Progenitor cell of endocrine pancreas (in vitro differentiated cells): ENCODE data around the gene CASP3. TPM values are rescaled to one million over a fixed set of nuclear protein-coding genes. Genes with fewer than 3 reads are reported as not detected.
A peak's percentile ranks its signal among the peaks of the same experiment; 100 is the strongest.
"Not testable (repeated sequence)": the region's sequence is repeated elsewhere in the genome, so short reads cannot be mapped to it uniquely, and the experiment has no call there.

Source experiments
- DNase-seq: peaks from one replicate; pipeline ENCODE4 v3.0.0; 2021; ENCODE audit warnings: low spot score; ENCODE audit not compliant: unreplicated experiment
- H3K27ac Mint-ChIP-seq: 2 replicates; pipeline ENCODE4 v1.8.0; 2021; ENCODE audit warnings: mild to moderate bottlenecking, moderate library complexity, mixed read lengths
- H3K27me3 Mint-ChIP-seq: 2 replicates; pipeline ENCODE4 v1.8.0; 2021; ENCODE audit warnings: mixed read lengths
- H3K36me3 Mint-ChIP-seq: 2 replicates; pipeline ENCODE4 v1.8.0; 2022; ENCODE audit warnings: mixed read lengths; ENCODE audit not compliant: insufficient read depth
- H3K4me1 Mint-ChIP-seq: 2 replicates; pipeline ENCODE4 v1.8.0; 2021; ENCODE audit warnings: low read depth, mixed read lengths
- H3K4me3 Mint-ChIP-seq: 2 replicates; pipeline ENCODE4 v1.8.0; 2021; ENCODE audit warnings: low read depth, mild to moderate bottlenecking, moderate library complexity, mixed read lengths
- H3K9me3 Mint-ChIP-seq: 2 replicates; pipeline ENCODE4 v1.8.0; 2021; ENCODE audit warnings: low read depth, mixed read lengths
- total RNA-seq: library from RNA; stranded (reverse); gene quantifications from 2 replicates; pipeline ENCODE4 v1.2.1, GENCODE V29; 2021
- TF ChIP-seq, protein P1 (sequence below): fragments of 200-600 bp; sonication (generic); IDR thresholded peaks from one replicate; pipeline ENCODE4 v1.5.0; 2021; ENCODE audit warnings: antibody characterized with exemption, mild to moderate bottlenecking; ENCODE audit not compliant: unreplicated experiment

Gene CASP3
- total RNA-seq, 1 donor from 2014 or later = 29.6 TPM

DNA sequence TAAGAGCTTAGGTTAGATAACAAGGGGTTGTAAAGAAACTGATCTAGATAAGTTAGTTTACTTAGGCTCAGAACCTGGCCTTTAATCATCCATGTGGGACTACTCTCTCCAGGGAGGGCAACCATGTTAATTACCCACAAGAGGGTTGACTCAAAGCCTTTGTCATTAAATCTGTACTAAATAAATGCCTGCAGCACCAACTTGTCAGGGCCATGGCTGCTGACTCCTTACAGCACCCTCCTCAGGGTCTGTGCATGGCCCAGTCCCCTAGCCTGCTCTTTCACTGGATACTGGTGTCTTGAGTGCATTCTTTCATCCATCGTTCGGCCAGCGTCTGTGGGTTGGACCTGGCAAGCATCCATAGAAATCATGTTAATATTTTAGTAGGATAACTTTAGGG is 34.7 kb downstream of the CASP3 start:
- peaks cover 8% of the 10 kb centered on the region for H3K36me3 Mint-ChIP-seq

DNA sequence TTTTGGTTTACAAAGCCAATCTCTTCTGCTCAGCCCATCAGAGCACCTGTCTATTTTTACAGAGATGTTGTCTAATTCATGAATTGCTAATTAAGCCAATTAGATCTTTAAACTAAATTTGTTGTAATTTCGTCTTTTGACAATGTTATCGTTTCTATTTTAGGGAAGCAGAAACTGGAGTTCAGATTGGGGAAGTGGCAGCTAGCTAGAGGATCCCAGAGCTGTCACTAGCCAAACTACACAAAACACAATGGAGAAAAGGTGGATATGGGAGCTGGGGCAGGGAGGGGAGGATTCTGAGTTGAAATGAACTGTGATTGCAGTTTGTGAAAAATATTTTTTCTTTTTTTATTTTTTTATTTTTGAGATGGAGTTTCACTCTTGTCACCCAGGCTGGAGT is 35.8 kb downstream of the CASP3 start:
- no peak overlapping the region for H3K4me3 Mint-ChIP-seq
- peaks cover 3% of the 10 kb centered on the region for H3K4me1 Mint-ChIP-seq
- no peak for DNase-seq
- peaks cover 11% of the 10 kb centered on the region for H3K9me3 Mint-ChIP-seq
- H3K27me3 Mint-ChIP-seq = no peaks in the 10 kb centered on the region
- H3K36me3 Mint-ChIP-seq = peaks cover 6% of the 10 kb centered on the region
- TF ChIP-seq, protein P1, sequence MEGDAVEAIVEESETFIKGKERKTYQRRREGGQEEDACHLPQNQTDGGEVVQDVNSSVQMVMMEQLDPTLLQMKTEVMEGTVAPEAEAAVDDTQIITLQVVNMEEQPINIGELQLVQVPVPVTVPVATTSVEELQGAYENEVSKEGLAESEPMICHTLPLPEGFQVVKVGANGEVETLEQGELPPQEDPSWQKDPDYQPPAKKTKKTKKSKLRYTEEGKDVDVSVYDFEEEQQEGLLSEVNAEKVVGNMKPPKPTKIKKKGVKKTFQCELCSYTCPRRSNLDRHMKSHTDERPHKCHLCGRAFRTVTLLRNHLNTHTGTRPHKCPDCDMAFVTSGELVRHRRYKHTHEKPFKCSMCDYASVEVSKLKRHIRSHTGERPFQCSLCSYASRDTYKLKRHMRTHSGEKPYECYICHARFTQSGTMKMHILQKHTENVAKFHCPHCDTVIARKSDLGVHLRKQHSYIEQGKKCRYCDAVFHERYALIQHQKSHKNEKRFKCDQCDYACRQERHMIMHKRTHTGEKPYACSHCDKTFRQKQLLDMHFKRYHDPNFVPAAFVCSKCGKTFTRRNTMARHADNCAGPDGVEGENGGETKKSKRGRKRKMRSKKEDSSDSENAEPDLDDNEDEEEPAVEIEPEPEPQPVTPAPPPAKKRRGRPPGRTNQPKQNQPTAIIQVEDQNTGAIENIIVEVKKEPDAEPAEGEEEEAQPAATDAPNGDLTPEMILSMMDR = no peak
- peak overlapping the region; percentile 20 for H3K27ac Mint-ChIP-seq

More for the DNA sequence above, 34.7 kb downstream of the CASP3 start:
- TF ChIP-seq, protein P1 = no peak
- no peak for DNase-seq
- H3K4me1 Mint-ChIP-seq = peaks cover 3% of the 10 kb centered on the region
- peaks cover 11% of the 10 kb centered on the region for H3K9me3 Mint-ChIP-seq
- no peaks in the 10 kb centered on the region for H3K27me3 Mint-ChIP-seq
- H3K27ac Mint-ChIP-seq = no peak overlapping the region
- no peak overlapping the region for H3K4me3 Mint-ChIP-seq

DNA sequence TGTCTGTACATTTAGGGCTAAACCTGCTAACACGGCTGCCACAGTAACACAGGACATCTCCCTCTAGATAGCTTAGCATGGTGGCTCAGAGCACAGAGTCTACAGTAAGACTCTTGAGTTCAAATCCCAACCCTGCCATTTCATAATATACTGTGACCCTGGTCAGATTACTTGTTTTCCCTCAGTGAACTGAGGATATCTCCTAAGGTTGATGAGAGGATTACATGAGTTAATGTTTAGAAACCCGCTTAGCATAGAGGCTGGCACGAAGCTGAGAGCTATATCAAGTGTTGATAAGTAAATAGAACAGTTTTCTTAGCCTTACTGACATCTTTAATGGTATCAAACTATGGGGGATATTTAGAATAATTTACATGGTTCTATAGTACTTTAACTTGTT is 37.2 kb downstream of the CASP3 start:
- peaks cover 5% of the 10 kb centered on the region for H3K36me3 Mint-ChIP-seq
- peaks cover 7% of the 10 kb centered on the region for H3K9me3 Mint-ChIP-seq
- TF ChIP-seq, protein P1 = no peak
- no peak for DNase-seq
- no peak overlapping the region for H3K27ac Mint-ChIP-seq
- no peak overlapping the region for H3K4me3 Mint-ChIP-seq
- peaks cover 3% of the 10 kb centered on the region for H3K4me1 Mint-ChIP-seq
- H3K27me3 Mint-ChIP-seq = no peaks in the 10 kb centered on the region

DNA sequence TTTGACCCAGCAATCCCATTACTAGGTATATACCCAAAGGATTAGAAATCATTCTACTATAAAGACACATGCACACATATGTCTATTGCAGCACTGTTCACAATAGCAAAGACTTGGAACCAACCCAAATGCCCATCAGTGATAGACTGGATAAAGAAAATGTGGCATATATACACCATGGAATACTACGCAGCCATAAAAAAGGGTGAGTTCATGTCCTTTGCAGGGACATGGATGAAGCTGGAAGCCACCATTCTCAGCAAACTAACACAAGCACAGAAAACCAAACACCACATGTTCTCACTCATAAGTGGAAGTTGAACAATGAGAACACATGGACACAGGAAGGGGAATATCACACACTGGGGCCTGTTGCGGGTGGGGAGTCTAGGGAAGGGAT is 41.8 kb downstream of the CASP3 start:
- peaks cover 36% of the 10 kb centered on the region for H3K9me3 Mint-ChIP-seq
- not testable (repeated sequence) for H3K27ac Mint-ChIP-seq, H3K4me3 Mint-ChIP-seq, H3K36me3 Mint-ChIP-seq, DNase-seq, H3K4me1 Mint-ChIP-seq, H3K27me3 Mint-ChIP-seq

DNA sequence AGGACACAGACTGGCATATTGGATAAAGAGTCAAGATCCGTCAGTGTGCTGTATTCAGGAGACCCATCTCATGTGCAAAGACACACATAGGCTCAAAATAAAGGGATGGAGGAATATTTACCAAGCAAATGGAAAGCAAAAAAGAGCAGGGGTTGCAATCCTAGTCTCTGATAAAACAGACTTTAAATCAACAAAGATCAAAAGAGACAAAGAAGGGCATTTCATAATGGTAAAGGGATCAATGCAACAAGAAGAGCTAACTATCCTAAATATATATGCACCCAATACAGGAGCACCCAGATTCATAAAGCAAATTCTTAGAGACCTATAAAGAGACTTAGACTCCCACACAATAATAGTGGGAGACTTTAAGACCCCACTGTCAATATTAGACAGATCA is 46.4 kb downstream of the CASP3 start:
- peaks cover 39% of the 10 kb centered on the region for H3K9me3 Mint-ChIP-seq
- H3K27ac Mint-ChIP-seq, H3K27me3 Mint-ChIP-seq, H3K4me3 Mint-ChIP-seq, DNase-seq, H3K36me3 Mint-ChIP-seq, H3K4me1 Mint-ChIP-seq: not testable (repeated sequence)

DNA sequence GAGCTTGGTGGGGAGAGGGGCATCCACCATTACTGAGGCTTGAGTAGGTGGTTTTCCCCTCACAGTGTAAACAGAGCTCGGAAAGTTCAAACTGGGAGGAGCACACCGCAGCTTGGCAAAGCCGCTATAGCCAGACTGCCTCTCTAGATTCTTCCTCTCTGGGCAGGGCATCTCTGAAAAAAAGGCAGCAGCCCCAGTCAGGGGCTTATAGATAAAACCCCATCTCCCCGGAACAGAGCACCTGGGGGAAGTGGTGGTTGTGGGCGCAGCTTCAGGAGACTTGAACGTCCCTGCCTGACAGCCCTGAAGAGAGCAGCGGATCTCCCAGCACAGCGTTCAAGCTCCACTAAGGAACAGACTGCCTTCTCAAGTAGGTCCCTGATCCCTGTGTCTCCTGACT is 48.3 kb downstream of the CASP3 start:
- not testable (repeated sequence) for H3K27me3 Mint-ChIP-seq, H3K27ac Mint-ChIP-seq, DNase-seq, H3K36me3 Mint-ChIP-seq, H3K4me3 Mint-ChIP-seq
- Mint-ChIP-seq H3K9me3 (peaks cover 32% of the 10 kb centered on the region), H3K4me1 (peaks cover 15% of the 10 kb centered on the region)

DNA sequence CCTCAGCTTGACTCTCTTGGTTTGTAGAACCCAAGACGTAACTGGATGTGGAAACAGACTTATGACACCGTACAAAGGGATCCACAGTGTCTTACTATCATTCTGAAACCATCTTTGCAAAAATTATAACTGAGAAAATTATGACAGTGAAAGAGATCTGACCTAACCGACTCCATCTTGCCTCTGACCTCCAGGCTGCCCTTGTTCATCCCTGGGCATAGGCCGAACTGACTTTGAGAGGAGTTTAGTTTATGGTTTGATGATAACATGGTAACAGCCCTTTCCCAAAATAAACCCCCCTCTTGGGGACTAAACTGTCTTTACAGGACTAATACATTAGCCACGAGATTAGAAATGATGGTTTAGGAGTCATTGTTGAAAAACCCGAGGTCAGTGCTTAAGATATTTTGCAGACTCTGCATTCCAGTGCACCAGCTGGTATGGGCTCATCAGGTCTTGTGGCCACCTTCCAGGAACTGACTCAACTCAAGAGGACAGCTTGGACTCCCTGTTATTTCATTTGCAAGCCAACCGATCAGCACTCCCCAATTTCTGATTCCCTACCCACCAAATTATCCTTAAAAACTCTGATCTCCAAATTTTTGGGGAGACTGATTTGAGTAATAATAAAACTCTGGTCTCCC is 49.6 kb downstream of the CASP3 start:
- peaks cover 3% of the 10 kb centered on the region for H3K36me3 Mint-ChIP-seq

More for the DNA sequence above, 49.6 kb downstream of the CASP3 start:
- no peak overlapping the region for H3K4me3 Mint-ChIP-seq
- no peak overlapping the region for H3K27ac Mint-ChIP-seq
- peaks cover 19% of the 10 kb centered on the region for H3K9me3 Mint-ChIP-seq
- H3K27me3 Mint-ChIP-seq = no peaks in the 10 kb centered on the region
- DNase-seq = no peak
- TF ChIP-seq, protein P1 = no peak
- peaks cover 15% of the 10 kb centered on the region for H3K4me1 Mint-ChIP-seq
